RWPE2 (cell line): Measurements from ENCODE around the gene CDS2.

Experiments
- ATAC-seq: fragments of 200-7000 bp; cut with Tn5 transposase; 3 replicates; pipeline ENCODE4 v1.9.1; 2021; ENCODE audit warnings: low read depth
- DNase-seq: peaks from one replicate; pipeline ENCODE4 v3.0.0-alpha.2; 2020; ENCODE audit warnings: low spot score
- H3K27ac ChIP-seq: fragments of 450-650 bp; 2 replicates; pipeline ENCODE4 v1.5.1; 2017; ENCODE audit warnings: mild to moderate bottlenecking; ENCODE audit not compliant: poor library complexity, severe bottlenecking
- H3K27me3 ChIP-seq: fragments of 250-450 bp; sonication (Bioruptor Pico); 2 replicates; pipeline ENCODE4 v1.5.1; 2021; ENCODE audit warnings: mild to moderate bottlenecking, moderate library complexity; ENCODE audit not compliant: insufficient read depth, poor library complexity, severe bottlenecking
- H3K36me3 ChIP-seq: fragments of 250-450 bp; sonication (Bioruptor Pico); 2 replicates; pipeline ENCODE4 v1.5.1; 2020; ENCODE audit warnings: low read depth, mild to moderate bottlenecking, moderate library complexity
- H3K4me1 ChIP-seq: fragments of 250-450 bp; sonication (Bioruptor Pico); 2 replicates; pipeline ENCODE4 v1.5.1; 2021; ENCODE audit warnings: mild to moderate bottlenecking, moderate library complexity; ENCODE audit not compliant: insufficient read depth, poor library complexity, severe bottlenecking
- H3K4me3 ChIP-seq: fragments of 250-450 bp; sonication (Bioruptor Pico); 2 replicates; pipeline ENCODE4 v1.5.1; 2021; ENCODE audit warnings: mild to moderate bottlenecking, moderate library complexity; ENCODE audit not compliant: severe bottlenecking
- H3K9me3 ChIP-seq: fragments of 250-450 bp; sonication (Bioruptor Pico); 2 replicates; pipeline ENCODE4 v1.5.1; 2021; ENCODE audit warnings: mild to moderate bottlenecking, moderate library complexity; ENCODE audit not compliant: severe bottlenecking
- CTCF ChIP-seq: fragments of 450-650 bp; IDR thresholded peaks from one replicate; pipeline ENCODE4 v1.5.1; 2017; ENCODE audit warnings: mild to moderate bottlenecking, moderate library complexity; ENCODE audit not compliant: poor library complexity, severe bottlenecking

CDS2 gene

DNA sequence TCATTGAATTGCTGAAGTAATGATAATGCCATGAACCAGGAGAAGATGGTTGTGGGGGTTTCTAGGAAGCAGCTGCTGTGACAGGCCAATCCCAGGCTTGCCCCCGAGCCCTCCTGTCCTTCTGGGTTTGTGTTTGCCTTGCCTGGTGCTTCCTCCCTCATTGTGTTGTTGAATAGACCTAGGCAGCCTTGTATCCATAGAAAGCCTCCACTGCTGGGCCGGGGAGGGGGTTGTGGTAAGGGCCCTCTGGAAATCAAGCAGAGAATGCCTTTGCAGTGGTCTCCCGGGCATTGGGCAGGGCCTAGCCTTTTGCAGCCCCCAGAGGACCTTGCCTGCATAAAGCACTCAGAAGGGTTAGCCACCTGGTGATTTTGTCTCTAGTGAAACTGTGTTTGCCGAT is 69.3 kb downstream of the CDS2 start:
- no peaks in the 10 kb centered on the region for H3K27me3 ChIP-seq
- TF ChIP-seq CTCF: no peak
- peaks cover 3% of the 10 kb centered on the region for H3K4me1 ChIP-seq
- H3K4me3 ChIP-seq: no peak overlapping the region
- H3K9me3 ChIP-seq: no peaks in the 10 kb centered on the region
- H3K36me3 ChIP-seq: no peaks in the 10 kb centered on the region; the same call in 1 of the 2 replicates
- no peak overlapping the region for H3K27ac ChIP-seq
- ATAC-seq (no peak), DNase-seq (no peak)

- ATAC-seq: no peak
- no peaks in the 10 kb centered on the region for H3K4me1 ChIP-seq
- TF ChIP-seq CTCF: no peak
- DNase-seq: no peak
- no peak overlapping the region for H3K27ac ChIP-seq
- no peaks in the 10 kb centered on the region for H3K36me3 ChIP-seq
- H3K9me3 ChIP-seq: no peaks in the 10 kb centered on the region
- no peaks in the 10 kb centered on the region for H3K27me3 ChIP-seq
- H3K4me3 ChIP-seq: no peak overlapping the region
Measured at GRCh38 chr20:5197270-5197827, 70.5 kb downstream of the CDS2 start.

DNA sequence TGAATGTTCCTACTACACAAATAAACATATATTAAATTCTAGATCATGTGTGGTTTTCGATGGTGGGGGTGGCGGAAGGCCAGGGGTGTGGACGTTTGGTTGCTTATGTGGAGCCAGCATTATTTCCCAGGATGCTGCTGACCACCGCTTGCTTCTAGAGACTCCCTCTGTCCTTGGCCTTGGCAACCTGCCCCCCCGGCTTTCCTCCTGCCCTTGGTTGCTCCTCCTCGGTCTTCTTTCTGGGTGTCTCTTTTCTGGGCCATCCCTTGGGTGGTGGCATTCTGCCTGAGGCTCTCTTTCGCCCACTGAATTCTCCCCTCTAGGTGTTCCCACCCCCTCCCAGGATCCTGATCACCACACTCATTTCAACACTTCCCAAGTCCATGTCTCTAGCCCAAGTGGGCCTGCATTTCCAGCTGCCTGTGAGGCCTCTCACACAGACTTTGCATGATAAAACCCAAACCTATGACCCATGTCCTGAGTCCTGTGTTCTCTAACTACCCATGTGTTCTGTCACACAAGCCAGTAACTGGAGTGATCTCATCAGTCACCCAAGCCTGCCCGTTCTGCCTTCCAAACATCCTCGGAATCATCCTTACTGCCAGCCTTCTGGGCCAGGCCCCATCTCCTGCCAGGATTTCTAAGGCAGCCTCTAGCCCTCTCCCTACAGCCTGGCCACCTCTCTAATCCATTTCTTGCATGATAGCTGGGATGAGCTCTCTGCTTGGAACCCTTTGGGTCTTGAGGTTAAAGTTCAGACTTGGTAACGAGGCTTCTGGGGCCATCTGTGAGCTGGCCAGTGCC is 71.2 kb downstream of the CDS2 start:
- DNase-seq: no peak
- Histone ChIP-seq H3K27ac (no peak overlapping the region), H3K4me1 (no peaks in the 10 kb centered on the region), H3K36me3 (no peaks in the 10 kb centered on the region), H3K4me3 (no peak overlapping the region), H3K9me3 (no peaks in the 10 kb centered on the region), H3K27me3 (no peaks in the 10 kb centered on the region)
- no peak for TF ChIP-seq CTCF
- ATAC-seq: no peak

GRCh38 chr20:5198651-5198924 is 71.8 kb downstream of the CDS2 start:
- H3K36me3 ChIP-seq: no peaks in the 10 kb centered on the region
- no peak for TF ChIP-seq CTCF

DNA sequence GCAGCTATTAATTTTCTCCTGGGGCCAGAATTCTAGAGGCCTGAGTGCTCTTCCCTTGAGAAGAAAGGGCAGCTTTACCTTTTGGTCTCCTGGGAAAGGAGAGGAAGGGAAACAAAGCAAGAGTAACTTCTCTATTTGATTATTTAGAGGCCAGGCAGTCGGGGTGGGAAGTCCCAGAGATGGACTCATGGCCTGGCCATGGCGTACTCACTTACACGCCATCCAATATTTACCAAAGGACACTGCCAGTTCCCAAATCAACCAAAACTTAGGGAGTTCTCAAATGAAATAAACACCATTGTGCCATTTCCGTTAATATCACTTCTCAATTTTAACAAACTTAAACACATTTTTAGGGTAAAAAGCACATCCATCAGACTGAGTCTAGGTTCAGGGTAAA is 76.6 kb downstream of the CDS2 start:
- Histone ChIP-seq H3K4me3 (no peak overlapping the region), H3K27ac (no peak overlapping the region), H3K27me3 (no peaks in the 10 kb centered on the region), H3K36me3 (no peaks in the 10 kb centered on the region), H3K4me1 (no peaks in the 10 kb centered on the region), H3K9me3 (no peaks in the 10 kb centered on the region)
- DNase-seq (no peak), ATAC-seq (no peak)
- no peak for TF ChIP-seq CTCF

More at GRCh38 chr20:5198651-5198924, 71.8 kb downstream of the CDS2 start:
- Histone ChIP-seq H3K4me1 (no peaks in the 10 kb centered on the region), H3K4me3 (no peak overlapping the region), H3K27me3 (no peaks in the 10 kb centered on the region), H3K9me3 (no peaks in the 10 kb centered on the region), H3K27ac (no peak overlapping the region)
- ATAC-seq (no peak), DNase-seq (no peak)
